ENCODE data around the gene KCNQ1.

The KCNQ1 gene

GRCh38 chr11:2426221-2426620 lies 18.6 kb upstream of the KCNQ1 start:
- no peak for DNase-seq

- no peak for DNase-seq
These were observed 17.8 kb upstream of the KCNQ1 start for GRCh38 chr11:2426826-2427521.

DNA sequence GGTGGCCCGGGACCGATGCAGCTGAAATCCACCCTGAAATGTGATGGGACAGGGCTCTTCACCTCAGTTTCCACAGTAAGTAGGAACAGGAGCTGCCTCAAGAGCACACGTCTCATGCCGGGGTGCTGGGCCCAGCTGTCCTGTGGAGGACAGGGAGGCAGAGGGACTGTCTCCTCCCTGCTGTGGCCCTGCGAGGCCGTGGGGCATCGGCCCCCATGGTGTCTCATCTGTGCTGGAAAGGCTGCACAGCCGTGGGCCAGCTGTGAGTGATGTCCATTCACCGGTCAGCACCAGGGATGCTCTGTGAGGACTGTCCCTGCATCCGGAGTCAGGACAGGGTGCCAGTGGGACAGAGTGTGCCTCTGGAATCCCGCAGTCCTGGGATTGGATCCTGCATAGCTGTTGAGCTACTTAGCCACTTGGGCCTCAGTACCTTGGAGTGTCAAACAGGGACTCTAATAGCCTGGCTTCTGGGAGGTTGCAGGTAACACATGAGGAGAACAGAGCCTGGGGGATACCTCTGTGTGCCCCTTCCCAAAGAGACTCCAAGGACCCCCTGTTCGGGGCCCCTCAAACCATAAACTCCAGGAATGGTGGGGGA lies 17.0 kb upstream of the KCNQ1 start:
- DNase-seq = no peak

DNA sequence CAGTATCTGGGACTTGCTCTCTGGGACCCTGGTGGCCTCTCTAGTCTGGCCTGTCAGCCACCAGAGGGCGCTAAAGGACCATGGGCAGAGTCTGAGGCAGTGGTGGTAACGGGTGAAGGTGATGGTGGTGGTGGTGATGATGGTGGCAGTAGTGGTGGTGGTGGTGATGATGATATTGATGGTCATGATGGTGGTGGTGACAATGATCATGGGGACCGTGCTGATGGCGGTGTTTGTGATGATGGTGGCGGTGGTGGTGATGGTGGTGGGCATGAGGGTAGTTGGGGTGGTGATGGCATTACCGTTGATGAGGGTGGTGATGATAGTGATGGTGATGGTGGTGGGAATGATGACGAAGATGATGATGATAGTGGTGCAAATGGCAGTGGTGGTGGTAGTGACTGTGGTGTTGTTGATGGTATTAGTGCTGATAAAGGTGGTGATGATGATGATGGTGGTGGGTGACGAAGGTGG lies 16.4 kb upstream of the KCNQ1 start:
- peak; percentile 32 for DNase-seq

DNA sequence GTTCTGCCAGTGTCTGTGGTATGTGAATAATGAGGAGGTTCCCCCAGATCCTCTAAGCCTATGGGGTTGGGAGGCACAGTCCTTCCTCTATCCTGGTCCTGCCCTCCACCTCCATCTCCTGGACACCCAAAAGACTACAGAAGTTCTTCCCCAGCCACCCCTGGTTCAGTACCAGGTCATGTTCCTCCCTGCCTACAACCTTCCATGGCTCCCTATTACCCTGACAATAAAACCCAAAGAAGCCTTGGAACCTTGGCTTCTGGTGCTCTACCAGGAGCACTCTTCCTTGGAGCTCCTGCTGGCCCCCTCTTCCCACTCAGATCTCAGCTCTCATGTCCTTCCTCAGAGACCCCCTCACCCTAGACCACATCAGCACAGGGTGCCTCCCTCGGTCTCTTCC lies 13.4 kb upstream of the KCNQ1 start:
- DNase-seq = no peak

- DNase-seq = no peak
These were observed 12.6 kb upstream of the KCNQ1 start for GRCh38 chr11:2432171-2432621.

DNA sequence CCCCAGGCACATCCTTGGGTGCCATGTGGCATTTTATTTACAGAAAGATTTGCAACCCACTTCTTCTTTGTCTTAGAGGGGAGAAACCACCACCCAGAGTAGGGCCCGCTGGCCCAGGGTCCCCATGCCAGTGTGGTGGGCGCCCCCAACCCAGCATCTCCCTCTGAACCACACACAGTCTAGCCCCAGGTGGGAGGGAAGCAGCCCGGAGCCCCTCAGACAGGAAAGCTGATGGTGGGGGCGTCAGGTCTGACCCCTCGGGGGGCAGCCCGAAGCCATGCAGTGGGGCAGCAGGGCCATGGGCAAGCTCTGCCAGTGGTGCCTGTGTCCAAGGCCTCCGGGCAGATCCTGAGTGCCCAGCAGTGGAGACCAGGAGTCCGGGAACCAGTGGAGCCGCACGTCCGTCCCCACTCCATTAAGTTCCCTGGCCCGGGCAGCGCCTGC lies 12.2 kb upstream of the KCNQ1 start:
- no peak for DNase-seq

DNA sequence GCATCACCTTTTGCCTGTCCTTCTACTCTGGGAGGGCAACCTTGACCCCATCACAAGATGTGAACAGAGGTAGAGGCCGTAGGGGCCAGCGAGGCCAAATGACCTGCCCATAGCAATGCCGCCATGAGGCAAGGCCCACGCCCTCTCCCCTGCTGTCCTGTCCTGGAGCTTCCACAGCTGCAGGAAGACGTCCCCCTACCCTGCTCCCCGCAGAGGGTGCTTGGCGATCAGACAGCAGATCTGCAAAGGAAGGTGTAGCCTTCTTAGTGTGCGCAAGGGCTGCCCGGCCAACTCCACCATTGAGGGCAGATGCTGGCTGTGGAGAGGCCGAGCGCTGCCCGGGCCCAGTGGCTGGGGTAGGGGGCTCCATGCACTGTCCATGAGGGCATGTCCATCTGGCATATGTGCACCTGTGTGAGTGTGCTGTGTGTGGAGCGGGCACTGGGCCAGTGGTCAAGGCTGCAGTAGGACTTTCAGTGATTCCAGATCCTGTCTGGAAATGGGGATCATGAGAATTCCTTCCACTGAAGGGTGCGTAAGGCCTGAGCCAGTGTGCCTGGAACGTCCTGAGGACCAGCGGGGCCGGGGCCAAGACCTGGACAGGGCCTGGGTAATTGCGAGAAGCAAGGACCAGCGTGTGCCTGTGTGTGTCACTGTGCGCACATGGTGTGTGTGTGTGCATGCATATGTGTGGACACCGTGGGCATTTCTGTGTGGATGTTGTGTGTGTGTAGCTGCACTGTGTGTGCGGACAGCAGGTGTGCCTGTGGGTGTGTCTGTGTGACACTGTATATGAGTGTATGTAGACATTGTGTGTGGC lies 11.5 kb upstream of the KCNQ1 start:
- DNase-seq = no peak

DNA sequence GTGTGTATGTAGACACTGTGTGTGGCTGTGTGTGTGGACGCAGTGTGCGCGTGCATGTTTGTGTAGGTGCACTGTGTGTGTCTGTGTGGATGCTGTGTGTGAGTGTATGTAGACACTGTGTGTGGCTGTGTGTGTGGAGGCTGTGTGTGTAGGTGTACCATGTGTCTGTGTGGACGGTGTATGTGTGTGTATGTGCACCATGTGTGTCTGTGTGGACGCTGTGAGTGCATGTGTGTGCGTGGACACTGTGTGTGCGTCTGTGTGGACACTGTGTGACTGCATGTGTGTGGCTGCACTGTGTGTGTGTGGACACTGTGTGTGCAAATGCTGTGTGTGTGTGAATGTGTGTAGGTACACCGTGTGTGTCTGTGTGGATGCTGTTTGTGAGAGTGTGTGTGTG lies 10.8 kb upstream of the KCNQ1 start:
- no peak for DNase-seq

- DNase-seq = no peak
These were observed 10.1 kb upstream of the KCNQ1 start for GRCh38 chr11:2434506-2435255.

DNA sequence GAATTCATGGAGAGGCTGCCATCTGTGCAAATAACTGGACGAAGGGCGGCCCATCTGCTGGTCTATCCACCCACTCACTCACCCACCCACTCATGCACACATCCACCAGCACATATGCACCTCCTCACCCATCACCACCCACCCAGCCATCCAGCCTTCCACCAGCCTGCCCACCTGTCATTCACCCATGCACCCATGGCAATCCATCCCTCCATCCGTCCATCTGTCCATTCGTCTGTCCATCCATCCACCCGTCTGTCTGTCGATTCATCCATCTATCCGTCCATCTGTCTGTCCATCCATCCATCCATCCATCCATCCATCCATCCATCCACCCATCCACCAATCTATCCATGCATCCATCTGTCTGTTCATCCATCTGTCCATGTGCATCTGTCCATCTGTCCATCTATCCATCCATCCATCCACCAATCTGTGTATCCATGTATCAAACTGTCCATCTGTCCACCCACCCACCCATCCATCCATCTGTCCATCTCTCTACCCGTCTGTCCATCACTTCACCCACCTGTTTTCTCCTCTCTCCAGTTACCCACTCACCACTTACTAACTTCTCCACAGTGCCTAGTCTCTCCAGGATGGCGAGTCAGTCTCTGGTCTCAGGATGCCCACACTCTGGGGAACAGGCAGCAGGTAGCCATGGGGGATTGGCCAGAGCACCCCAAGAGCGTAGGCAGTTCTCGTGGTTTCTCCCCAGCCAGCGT lies 9.4 kb upstream of the KCNQ1 start:
- no peak for DNase-seq

DNA sequence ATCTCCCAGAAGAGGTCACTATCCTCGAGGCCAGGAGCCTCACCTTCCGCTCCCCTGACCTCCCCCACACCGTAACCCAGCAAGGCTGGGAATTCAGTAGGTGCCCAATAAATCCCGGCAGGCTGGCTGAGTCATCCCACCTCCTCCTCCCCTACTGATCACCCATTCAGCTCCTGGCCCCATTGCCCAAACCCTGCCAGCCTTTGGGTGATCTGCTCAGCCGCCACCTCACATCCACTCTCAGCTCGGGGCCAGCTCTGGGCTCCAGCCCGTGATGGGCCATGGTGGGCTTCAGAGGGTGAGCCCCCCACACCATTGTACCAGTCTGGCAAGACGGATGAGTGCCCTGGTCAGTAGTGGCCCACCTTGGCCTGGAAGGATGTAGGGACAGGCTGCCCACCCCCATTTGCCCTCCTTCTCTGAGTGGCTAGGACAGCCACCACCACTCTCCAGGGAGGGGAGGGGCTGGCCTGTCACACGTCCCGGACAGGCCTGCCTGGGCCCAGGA lies 8.7 kb upstream of the KCNQ1 start:
- DNase-seq = no peak

- no peak for DNase-seq
These were observed 8.2 kb upstream of the KCNQ1 start for GRCh38 chr11:2436521-2437031.

GRCh38 chr11:2437516-2437915 lies 7.3 kb upstream of the KCNQ1 start:
- no peak for DNase-seq

DNA sequence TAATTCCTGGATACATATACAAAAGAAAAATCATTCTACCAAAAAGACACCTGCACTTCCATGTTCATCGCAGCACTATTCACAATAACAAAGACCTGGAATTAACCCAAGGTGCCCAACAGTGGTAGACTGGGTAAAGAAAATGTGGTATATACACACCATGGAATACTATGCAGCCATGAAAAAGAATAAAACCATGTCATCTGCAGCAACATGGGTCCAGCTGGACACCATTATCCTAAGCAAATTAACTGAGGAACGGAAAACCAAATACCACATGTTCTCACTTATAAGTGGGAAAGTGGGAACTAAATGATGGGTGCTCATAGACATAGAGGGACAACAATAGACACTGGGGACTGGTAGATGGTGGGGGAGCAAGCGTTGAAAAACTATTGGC lies 5.0 kb upstream of the KCNQ1 start:
- no peak for DNase-seq

- DNase-seq = no peak
These were observed 4.2 kb upstream of the KCNQ1 start for GRCh38 chr11:2440646-2441045.

DNA sequence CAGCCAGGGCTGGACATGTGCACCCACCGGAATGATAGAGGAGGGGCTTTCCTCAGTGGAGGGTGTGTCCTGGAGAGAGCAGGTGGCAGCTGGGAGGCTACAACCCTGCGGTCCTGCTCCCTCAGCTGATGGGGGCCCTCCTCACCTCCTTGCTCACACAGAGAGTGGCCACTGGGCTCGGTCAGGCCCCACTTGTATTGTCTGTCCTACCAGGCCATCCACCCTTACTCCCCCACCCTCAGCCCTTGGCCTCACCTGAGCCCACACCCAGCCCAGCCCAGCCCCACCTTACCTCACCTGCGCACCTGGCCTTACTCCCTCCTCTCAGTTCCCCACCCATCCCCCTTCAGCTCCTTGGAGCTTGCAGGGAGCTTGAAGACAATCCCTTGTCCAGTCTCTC lies 3.6 kb upstream of the KCNQ1 start:
- no peak for DNase-seq

- no peak for DNase-seq
These were observed 2.2 kb upstream of the KCNQ1 start for GRCh38 chr11:2442589-2442988.

- no peak for DNase-seq
These were observed 1.4 kb upstream of the KCNQ1 start for GRCh38 chr11:2443406-2443805.

DNA sequence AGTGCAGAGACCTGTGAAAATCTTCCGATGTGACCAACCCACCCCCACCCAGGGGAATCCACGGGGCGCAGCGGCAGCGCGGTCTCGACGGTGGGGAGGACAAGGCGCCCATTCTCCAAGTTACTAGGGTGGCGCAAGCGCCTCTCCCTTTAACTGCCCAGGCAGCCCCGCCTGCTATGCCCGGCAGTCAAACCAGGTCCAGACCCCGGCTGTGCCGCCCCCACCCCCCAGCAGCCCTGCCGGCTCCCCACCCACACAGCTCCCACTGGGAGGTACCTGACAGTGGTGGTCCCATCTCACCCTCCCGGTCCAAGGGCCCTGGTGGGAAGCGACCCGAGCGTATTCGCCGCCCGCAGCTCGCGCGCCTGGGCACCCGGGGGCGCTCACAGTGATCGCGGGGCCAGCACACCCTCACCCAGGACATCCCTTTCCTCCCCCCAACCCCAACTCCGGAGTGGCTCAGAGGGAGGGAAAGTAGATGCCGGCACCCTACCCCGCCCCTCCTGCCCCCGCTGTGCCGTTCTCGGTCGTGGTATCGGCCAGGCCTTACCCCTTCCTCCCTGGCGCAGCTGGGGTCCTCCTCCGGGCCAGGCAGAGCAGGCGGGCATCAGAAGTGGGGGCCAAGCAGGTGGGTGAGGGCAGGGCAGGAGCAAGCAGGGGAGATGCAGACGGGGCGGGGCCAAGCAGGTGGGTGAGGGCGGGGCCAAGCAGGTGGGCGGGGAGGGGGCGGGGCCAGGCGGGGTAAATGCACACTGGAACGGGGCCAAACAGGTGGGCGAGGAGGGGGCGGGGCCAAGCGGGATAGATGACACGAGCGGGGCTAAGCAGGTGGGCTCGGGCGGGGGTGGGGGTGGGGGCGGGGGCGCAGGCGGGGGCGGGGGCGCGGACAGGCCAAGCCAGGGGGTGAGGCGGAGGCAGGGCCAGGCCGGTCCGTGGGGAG lies 657 bp upstream of the KCNQ1 start, which contains the start of gene TRPM5:
Gene TRPM5, minus strand, starts transcription at position 634 of the 940 bp plus-strand sequence. CDS start 21,478 bp downstream, outside the sequence.
- no peak for DNase-seq

Measured in fibroblast of skin of right biceps (primary cell).